SK-N-SH (cell line): ENCODE results near the gene FBXW11. TPM values are rescaled to one million over a fixed set of nuclear protein-coding genes. Genes with fewer than 3 reads are reported as not detected.

Experiments
- CTCF ChIA-PET: fragments of 300-600, 350-600 bp; formaldehyde crosslinking; extraction: SDS; loops from one replicate; lab custom pipeline; 2021; lab: Yijun Ruan, JAX
- POLR2A ChIA-PET: fragments of 350-600 bp; sonication (Branson Sonifier 250); formaldehyde crosslinking; extraction: SDS; loops from one replicate; lab custom pipeline; 2020; ENCODE audit warnings: antibody characterized with exemption, inconsistent platforms; lab: Yijun Ruan, JAX
- DNase-seq: peaks from one replicate; pipeline ENCODE4 v3.0.0; 2012
- H2AFZ ChIP-seq: fragments of 200-600 bp; sonication (generic); 2 replicates; pipeline ENCODE4 v1.8.1; 2016; ENCODE audit warnings: antibody characterized with exemption, mild to moderate bottlenecking, low read depth
- H3F3A ChIP-seq: fragments of 200-600 bp; sonication (generic); replicated peaks from 2 replicates; pipeline ENCODE3; 2016; ENCODE audit warnings: antibody characterized with exemption, mild to moderate bottlenecking; ENCODE audit not compliant: insufficient read depth
- H3K27ac ChIP-seq, 2 experiments: fragments of 200-500 bp in 1 of 2; fragments of 200-600 bp in 1 of 2; sonication (Bioruptor generic) in 1 of 2; sonication (generic), shearing (Covaris generic) in 1 of 2; 2 replicates each; pipeline versions ENCODE4 v1.5.1 to v1.6.1; 2014 to 2016; ENCODE audit warnings: low read depth in 2 of 2, inconsistent platforms in 1 of 2, low read length in 1 of 2, mild to moderate bottlenecking in 1 of 2, mixed read lengths in 1 of 2
- H3K27me3 ChIP-seq: fragments of 200-600 bp; sonication (generic), shearing (Covaris generic); 2 replicates; pipeline ENCODE4 v1.6.1; 2016; ENCODE audit warnings: mixed run types; ENCODE audit not compliant: insufficient read depth
- H3K36me3 ChIP-seq, 2 experiments: fragments of 200-500 bp in 1 of 2; fragments of 200-600 bp in 1 of 2; sonication (Bioruptor generic) in 1 of 2; sonication (generic) in 1 of 2; replicated peaks in 1 of 2; 2 replicates each; pipeline versions ENCODE3 to v1.5.1; 2014 to 2016; ENCODE audit warnings: low read length in 1 of 2, mild to moderate bottlenecking in 1 of 2; ENCODE audit not compliant: insufficient read depth in 2 of 2, control insufficient read depth in 1 of 2
- H3K4me1 ChIP-seq, 2 experiments: fragments of 200-500 bp in 1 of 2; fragments of 200-600 bp in 1 of 2; sonication (Bioruptor generic) in 1 of 2; sonication (generic), shearing (Covaris generic) in 1 of 2; 2 replicates each; pipeline versions ENCODE4 v1.5.1 to v1.6.1; 2014 to 2016; ENCODE audit warnings: low read depth in 1 of 2, low read length in 1 of 2, mixed run types in 1 of 2; ENCODE audit not compliant: insufficient read depth in 2 of 2, control insufficient read depth in 1 of 2
- H3K4me2 ChIP-seq: fragments of 200-600 bp; sonication (generic), shearing (Covaris generic); 2 replicates; pipeline ENCODE4 v1.6.1; 2017; ENCODE audit warnings: mixed run types
- H3K4me3 ChIP-seq, 2 experiments: fragments of 200-500 bp in 1 of 2; fragments of 200-600 bp in 1 of 2; sonication (Bioruptor generic) in 1 of 2; sonication (generic), shearing (Covaris generic) in 1 of 2; 2 replicates each; pipeline versions ENCODE4 v1.5.1 to v1.8.1; 2014 to 2016; ENCODE audit warnings: low read depth in 2 of 2, inconsistent platforms in 1 of 2, low read length in 1 of 2, mild to moderate bottlenecking in 1 of 2, mixed read lengths in 1 of 2, moderate library complexity in 1 of 2
- H3K79me2 ChIP-seq: fragments of 200-600 bp; sonication (generic); 2 replicates; pipeline ENCODE4 v1.8.1; 2017; ENCODE audit warnings: mild to moderate bottlenecking; ENCODE audit not compliant: insufficient read depth
- H3K9ac ChIP-seq: fragments of 200-600 bp; sonication (generic); 2 replicates; pipeline ENCODE4 v1.6.1; 2017; ENCODE audit warnings: mixed run types
- H3K9me2 ChIP-seq: fragments of 200-600 bp; sonication (generic); 2 replicates; pipeline ENCODE4 v1.6.1; 2017; ENCODE audit warnings: mixed run types
- H3K9me3 ChIP-seq: fragments of 200-600 bp; sonication (generic); 2 replicates; pipeline ENCODE4 v1.6.1; 2017; ENCODE audit warnings: mixed run types, mild to moderate bottlenecking, moderate library complexity
- H4K20me1 ChIP-seq: fragments of 200-600 bp; sonication (generic); 2 replicates; pipeline ENCODE4 v1.6.1; 2017; ENCODE audit warnings: mild to moderate bottlenecking, mixed run types; ENCODE audit not compliant: insufficient read depth
- EZH2phosphoT487 ChIP-seq: fragments of 200-600 bp; sonication (generic); IDR thresholded peaks from 2 replicates; pipeline ENCODE4 v1.6.1; 2017; ENCODE audit warnings: low read depth, mixed run types, mild to moderate bottlenecking, antibody characterized with exemption, moderate library complexity, borderline replicate concordance
- FOSL2 ChIP-seq: IDR thresholded peaks from 2 replicates; pipeline ENCODE4 v1.4.0; 2012; ENCODE audit warnings: low read depth, mild to moderate bottlenecking, moderate library complexity, borderline replicate concordance
- FOXJ3 ChIP-seq: sonication (generic); formaldehyde crosslinking; IDR thresholded peaks from 2 replicates; pipeline ENCODE4 v1.5.1; 2020; ENCODE audit warnings: mild to moderate bottlenecking, missing genetic modification reagents
- FOXM1 ChIP-seq: IDR thresholded peaks from 2 replicates; pipeline ENCODE4 v1.4.0; 2012; ENCODE audit warnings: low read depth, mild to moderate bottlenecking
- MXI1 ChIP-seq: IDR thresholded peaks from 2 replicates; pipeline ENCODE4 v1.6.1; 2012; ENCODE audit warnings: mild to moderate bottlenecking, low read depth, low read length, improper control_type of control experiment
- NRF1 ChIP-seq: IDR thresholded peaks from 2 replicates; pipeline ENCODE4 v1.6.1; 2012; ENCODE audit warnings: low read depth, mild to moderate bottlenecking, low read length
- POLR2AphosphoS5 ChIP-seq: IDR thresholded peaks from 2 replicates; pipeline ENCODE4 v1.6.1; 2012; ENCODE audit warnings: low read depth, low read length
- RAD21 ChIP-seq: IDR thresholded peaks from 2 replicates; pipeline ENCODE4 v1.6.1; 2012; ENCODE audit warnings: mild to moderate bottlenecking, low read length
- RFX5 ChIP-seq: IDR thresholded peaks from 2 replicates; pipeline ENCODE4 v1.6.1; 2012; ENCODE audit warnings: mild to moderate bottlenecking, improper control_type of control experiment, low read length
- RXRA ChIP-seq: IDR thresholded peaks from 2 replicates; pipeline ENCODE4 v1.4.0; 2012; ENCODE audit warnings: low read depth, mild to moderate bottlenecking, borderline replicate concordance
- SIN3A ChIP-seq: IDR thresholded peaks from 2 replicates; pipeline ENCODE4 v1.6.1; 2012; ENCODE audit warnings: low read depth, mild to moderate bottlenecking, low read length, moderate library complexity, borderline replicate concordance
- SMC3 ChIP-seq: IDR thresholded peaks from 2 replicates; pipeline ENCODE4 v1.6.1; 2012; ENCODE audit warnings: low read depth, low read length, improper control_type of control experiment
- TAF1 ChIP-seq: IDR thresholded peaks from 2 replicates; pipeline ENCODE4 v1.6.1; 2012; ENCODE audit warnings: low read depth, mild to moderate bottlenecking, low read length, moderate library complexity, borderline replicate concordance
- TCF12 ChIP-seq: IDR thresholded peaks from 2 replicates; pipeline ENCODE4 v1.4.0; 2012
- TEAD4 ChIP-seq: IDR thresholded peaks from 2 replicates; pipeline ENCODE4 v1.4.0; 2012; ENCODE audit warnings: mild to moderate bottlenecking, borderline replicate concordance; ENCODE audit not compliant: insufficient read depth
- YY1 ChIP-seq: IDR thresholded peaks from 2 replicates; pipeline ENCODE4 v1.4.0; 2012; ENCODE audit warnings: low read depth, mild to moderate bottlenecking
- ZBTB33 ChIP-seq: IDR thresholded peaks from 2 replicates; pipeline ENCODE4 v1.4.0; 2012; ENCODE audit warnings: low read depth, borderline replicate concordance
- WGBS: methylation state at CpG from one replicate; pipeline ENCODE4 v1.1.6; 2017; ENCODE audit warnings: low lambda C conversion rate; 5-methylcytosine and 5-hydroxymethylcytosine counted together
- polyA plus RNA-seq, 3 experiments: library from polyadenylated mRNA; depleted of rRNA; stranded (reverse); fragments of >200 nt; gene quantifications; 2 replicates each; pipeline ENCODE4 v1.2.3, GENCODE V29; 2012
- TF ChIP-seq, protein P1 (sequence below): fragments of 200-600 bp; sonication (generic); IDR thresholded peaks from 2 replicates; pipeline ENCODE4 v1.6.1; 2017; ENCODE audit warnings: antibody characterized with exemption, mild to moderate bottlenecking, moderate library complexity
- TF ChIP-seq, protein P2 (sequence below): fragments of 150-350 bp; IDR thresholded peaks from 2 replicates; pipeline ENCODE4 v1.6.1; 2016; ENCODE audit warnings: mild to moderate bottlenecking, low read depth, low read length
- TF ChIP-seq, protein P3 (sequence below): IDR thresholded peaks from 2 replicates; pipeline ENCODE4; 2012

FBXW11 gene
- polyA plus RNA-seq, 1 of the 3 experiments (the other 2 are of a cell fraction), result 37.5 TPM

DNA sequence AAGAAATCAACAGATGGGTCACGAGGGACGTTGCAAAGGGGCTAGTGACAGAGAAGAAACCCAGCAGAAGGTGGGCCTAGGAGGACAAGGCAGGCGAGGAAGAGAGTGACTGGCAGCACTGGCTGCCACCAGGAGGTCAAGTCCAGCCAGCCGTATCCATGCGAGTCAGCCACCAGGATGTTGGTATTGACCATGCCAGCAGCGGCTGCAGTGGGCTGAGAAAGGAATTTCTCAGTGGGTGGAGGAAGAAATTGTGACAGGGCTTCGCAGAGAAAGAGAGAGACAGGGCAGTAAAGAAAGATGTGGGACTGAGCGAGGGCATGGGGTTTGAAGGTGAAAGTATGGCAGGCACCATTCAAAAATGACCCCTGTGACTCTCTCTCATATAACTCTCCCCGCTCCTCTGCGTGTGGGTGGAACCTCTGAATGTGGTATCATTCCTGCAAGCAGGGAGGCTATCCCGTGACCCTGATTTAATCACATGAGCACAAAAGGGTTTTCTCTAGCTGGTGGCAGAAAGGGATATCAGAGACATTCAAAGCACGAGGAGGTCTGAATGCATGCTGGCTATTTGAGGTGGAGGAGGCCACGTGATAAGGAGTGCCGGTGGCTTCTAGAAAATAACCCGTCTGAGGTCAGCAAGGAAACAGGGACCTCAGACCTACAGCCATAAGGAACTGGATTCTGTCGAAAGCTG, 45.4 kb upstream of the FBXW11 start (continued):
- TF ChIP-seq, protein P1, sequence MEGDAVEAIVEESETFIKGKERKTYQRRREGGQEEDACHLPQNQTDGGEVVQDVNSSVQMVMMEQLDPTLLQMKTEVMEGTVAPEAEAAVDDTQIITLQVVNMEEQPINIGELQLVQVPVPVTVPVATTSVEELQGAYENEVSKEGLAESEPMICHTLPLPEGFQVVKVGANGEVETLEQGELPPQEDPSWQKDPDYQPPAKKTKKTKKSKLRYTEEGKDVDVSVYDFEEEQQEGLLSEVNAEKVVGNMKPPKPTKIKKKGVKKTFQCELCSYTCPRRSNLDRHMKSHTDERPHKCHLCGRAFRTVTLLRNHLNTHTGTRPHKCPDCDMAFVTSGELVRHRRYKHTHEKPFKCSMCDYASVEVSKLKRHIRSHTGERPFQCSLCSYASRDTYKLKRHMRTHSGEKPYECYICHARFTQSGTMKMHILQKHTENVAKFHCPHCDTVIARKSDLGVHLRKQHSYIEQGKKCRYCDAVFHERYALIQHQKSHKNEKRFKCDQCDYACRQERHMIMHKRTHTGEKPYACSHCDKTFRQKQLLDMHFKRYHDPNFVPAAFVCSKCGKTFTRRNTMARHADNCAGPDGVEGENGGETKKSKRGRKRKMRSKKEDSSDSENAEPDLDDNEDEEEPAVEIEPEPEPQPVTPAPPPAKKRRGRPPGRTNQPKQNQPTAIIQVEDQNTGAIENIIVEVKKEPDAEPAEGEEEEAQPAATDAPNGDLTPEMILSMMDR, result no peak
- TF ChIP-seq, all 33 proteins: peak for 0

DNA sequence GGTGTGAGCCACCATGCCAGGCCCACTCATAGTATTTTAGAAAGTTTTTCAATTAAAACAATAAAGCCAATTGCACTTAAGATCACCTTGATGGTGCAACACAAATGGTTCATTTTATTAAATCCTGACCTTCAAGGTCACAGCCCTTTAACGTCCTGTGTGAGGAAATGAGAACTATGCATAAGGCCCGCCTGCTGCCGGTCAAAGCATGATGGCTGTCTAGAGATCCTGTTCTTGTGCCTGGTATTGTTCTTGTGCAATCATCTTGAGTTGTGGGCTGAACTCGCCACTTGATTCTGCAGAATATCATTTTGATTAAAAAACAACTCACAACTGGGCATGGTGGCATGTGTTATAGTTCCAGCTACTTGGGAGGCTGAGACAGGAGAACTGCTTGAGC, 43.6 kb upstream of the FBXW11 start:
- Histone ChIP-seq H3K4me3 (no peak overlapping the region), H3K9ac (no peak overlapping the region), H3K4me2 (no peak overlapping the region), H3K79me2 (no peaks in the 10 kb centered on the region), H3K9me3 (no peaks in the 10 kb centered on the region), H3K4me1 (peaks cover 0 to 4% of the 10 kb centered on the region in 2 experiments; a peak in 1 of 4 replicates), H3K36me3 (peaks cover 14 to 16% of the 10 kb centered on the region in 2 experiments), H3K9me2 (no peaks in the 10 kb centered on the region), H3K27ac (no peak overlapping the region), H2AFZ (no peak overlapping the region), H4K20me1 (no peaks in the 10 kb centered on the region), H3F3A (no peaks in the 10 kb centered on the region), H3K27me3 (no peaks in the 10 kb centered on the region)
- CTCF ChIA-PET, result no interaction called here
- WGBS, result 95% methylated on average over 4 of the region's 4 CpGs
- no peak for DNase-seq
- POLR2A ChIA-PET, result no interaction called here
- TF ChIP-seq FOXJ3, result no peak
- TF ChIP-seq POLR2AphosphoS5, result no peak
- TF ChIP-seq RXRA, result no peak
- no peak for TF ChIP-seq RAD21
- no peak for TF ChIP-seq TCF12
- TF ChIP-seq ZBTB33, result no peak
- TF ChIP-seq MXI1, result no peak
- no peak for TF ChIP-seq TAF1

DNA sequence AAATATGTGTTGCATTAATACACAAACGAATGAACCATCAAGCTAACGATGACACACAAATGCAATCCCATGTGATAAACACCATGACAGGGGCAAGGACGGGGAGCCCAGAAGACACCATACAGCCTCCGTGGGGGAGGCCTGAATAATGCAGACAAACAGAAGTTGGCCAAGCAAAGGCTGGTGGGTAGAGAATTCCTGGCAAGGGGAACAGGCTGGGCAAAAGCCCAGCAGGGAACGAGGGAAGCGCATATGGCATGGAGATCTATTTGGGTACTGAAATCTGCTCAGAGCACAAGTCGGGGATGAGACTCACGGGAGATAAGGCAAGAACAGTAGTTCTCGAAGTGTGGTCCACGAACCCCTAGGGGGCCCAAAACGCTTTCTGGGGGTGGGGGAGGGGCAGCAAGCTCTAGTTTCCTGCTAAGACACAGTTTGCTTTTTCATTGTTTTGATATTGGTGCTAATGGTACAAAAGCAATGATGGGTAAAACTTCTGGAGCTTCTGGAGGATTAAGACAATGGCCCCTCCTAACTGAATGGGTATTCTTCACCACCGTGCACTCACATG, 42.9 kb upstream of the FBXW11 start:
- Histone ChIP-seq H2AFZ (no peak overlapping the region), H3K4me3 (no peak overlapping the region), H3K27me3 (no peaks in the 10 kb centered on the region), H3K79me2 (no peaks in the 10 kb centered on the region), H3K36me3 (peaks cover 14 to 19% of the 10 kb centered on the region in 2 experiments), H3K9me3 (no peaks in the 10 kb centered on the region), H3K4me2 (no peak overlapping the region), H3K4me1 (peaks cover 0 to 4% of the 10 kb centered on the region in 2 experiments; a peak in 1 of 4 replicates), H3K27ac (no peak overlapping the region), H3K9ac (no peak overlapping the region), H4K20me1 (no peaks in the 10 kb centered on the region), H3K9me2 (no peaks in the 10 kb centered on the region), H3F3A (no peaks in the 10 kb centered on the region)
- ChIA-PET CTCF (no interaction called here), POLR2A (no interaction called here)
- WGBS, result 92% methylated on average over 12 of the region's 12 CpGs
- no peak for DNase-seq
- TF ChIP-seq SIN3A (no peak), RAD21 (no peak), EZH2phosphoT487 (no peak), FOSL2 (no peak), NRF1 (no peak), RFX5 (no peak), SMC3 (no peak), FOXM1 (no peak), YY1 (no peak), TCF12 (no peak), TEAD4 (no peak)
- TF ChIP-seq, protein P2, sequence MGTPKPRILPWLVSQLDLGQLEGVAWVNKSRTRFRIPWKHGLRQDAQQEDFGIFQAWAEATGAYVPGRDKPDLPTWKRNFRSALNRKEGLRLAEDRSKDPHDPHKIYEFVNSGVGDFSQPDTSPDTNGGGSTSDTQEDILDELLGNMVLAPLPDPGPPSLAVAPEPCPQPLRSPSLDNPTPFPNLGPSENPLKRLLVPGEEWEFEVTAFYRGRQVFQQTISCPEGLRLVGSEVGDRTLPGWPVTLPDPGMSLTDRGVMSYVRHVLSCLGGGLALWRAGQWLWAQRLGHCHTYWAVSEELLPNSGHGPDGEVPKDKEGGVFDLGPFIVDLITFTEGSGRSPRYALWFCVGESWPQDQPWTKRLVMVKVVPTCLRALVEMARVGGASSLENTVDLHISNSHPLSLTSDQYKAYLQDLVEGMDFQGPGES, result no peak
- TF ChIP-seq, protein P3, sequence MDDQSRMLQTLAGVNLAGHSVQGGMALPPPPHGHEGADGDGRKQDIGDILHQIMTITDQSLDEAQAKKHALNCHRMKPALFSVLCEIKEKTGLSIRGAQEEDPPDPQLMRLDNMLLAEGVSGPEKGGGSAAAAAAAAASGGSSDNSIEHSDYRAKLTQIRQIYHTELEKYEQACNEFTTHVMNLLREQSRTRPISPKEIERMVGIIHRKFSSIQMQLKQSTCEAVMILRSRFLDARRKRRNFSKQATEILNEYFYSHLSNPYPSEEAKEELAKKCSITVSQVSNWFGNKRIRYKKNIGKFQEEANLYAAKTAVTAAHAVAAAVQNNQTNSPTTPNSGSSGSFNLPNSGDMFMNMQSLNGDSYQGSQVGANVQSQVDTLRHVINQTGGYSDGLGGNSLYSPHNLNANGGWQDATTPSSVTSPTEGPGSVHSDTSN, result no peak
